Bronchial epithelial cell (primary cell): ENCODE data around the gene MRPS21. TPM values are rescaled to one million over a fixed set of nuclear protein-coding genes. Genes with fewer than 3 reads are reported as not detected.
A peak's percentile ranks its signal among the peaks of the same experiment; 100 is the strongest.

ENCODE experiments used
- DNase-seq: peaks from one replicate; pipeline ENCODE4 v3.0.0-alpha.2; 2010; ENCODE audit warnings: low read depth
- FAIRE-seq: peaks from 2 replicates; lab custom pipeline; 2011; peaks lifted over from hg19 to GRCh38; lab: Jason Lieb, UNC
- H3K27me3 ChIP-seq: 2 replicates; pipeline ENCODE4 v1.5.1; 2011; ENCODE audit warnings: low read length; ENCODE audit not compliant: control insufficient read depth, insufficient read depth
- H3K36me3 ChIP-seq: 2 replicates; pipeline ENCODE4 v1.5.1; 2011; ENCODE audit warnings: low read length; ENCODE audit not compliant: control insufficient read depth, insufficient read depth
- H3K4me3 ChIP-seq: 2 replicates; pipeline ENCODE4 v1.5.1; 2011; ENCODE audit warnings: mild to moderate bottlenecking, low read depth, low read length, control low read depth
- CTCF ChIP-seq: IDR thresholded peaks from 2 replicates; pipeline ENCODE4 v1.5.1; 2011; ENCODE audit warnings: mild to moderate bottlenecking, moderate library complexity, low read length, control low read depth, inconsistent platforms; ENCODE audit not compliant: insufficient read depth, severe bottlenecking
- total RNA-seq: library from RNA; depleted of rRNA; stranded (reverse); fragments of >200 nt; gene quantifications from 2 replicates; pipeline ENCODE4 v1.2.1, GENCODE V29; 2014

The MRPS21 gene
- total RNA-seq, 1 donor from 2014 or later, result 49.5 TPM

GRCh38 chr1:150322310-150322709 is 28.6 kb downstream of the MRPS21 start:
- H3K4me3 ChIP-seq, result peak overlapping the region; percentile 79
- no peaks in the 10 kb centered on the region for H3K27me3 ChIP-seq
- peaks cover 10% of the 10 kb centered on the region for H3K36me3 ChIP-seq
- TF ChIP-seq CTCF, result no peak
- peak; percentile 12 for DNase-seq
- FAIRE-seq, result no peak

GRCh38 chr1:150332651-150333290 is 39.1 kb downstream of the MRPS21 start:
- TF ChIP-seq CTCF, result no peak
- DNase-seq (no peak), FAIRE-seq (no peak)
- H3K4me3 ChIP-seq, result no peak overlapping the region
- H3K27me3 ChIP-seq, result no peaks in the 10 kb centered on the region
- H3K36me3 ChIP-seq, result peaks cover 20% of the 10 kb centered on the region

GRCh38 chr1:150346316-150346715 is 52.7 kb downstream of the MRPS21 start:
- H3K36me3 ChIP-seq, result peaks cover 9% of the 10 kb centered on the region
- no peaks in the 10 kb centered on the region for H3K27me3 ChIP-seq
- TF ChIP-seq CTCF, result no peak
- no peak overlapping the region for H3K4me3 ChIP-seq
- FAIRE-seq (no peak), DNase-seq (no peak)

- TF ChIP-seq CTCF, result no peak
- no peak overlapping the region for H3K4me3 ChIP-seq
- H3K27me3 ChIP-seq, result no peaks in the 10 kb centered on the region
- peaks cover 3% of the 10 kb centered on the region for H3K36me3 ChIP-seq
- FAIRE-seq (no peak), DNase-seq (no peak)
These were observed 59.2 kb downstream of the MRPS21 start for GRCh38 chr1:150352866-150353265.

Other genes with a start within 250 kb of the MRPS21 start
- 21.6 and 29.3 TPM in 2 replicates for gene VPS45, start 226.1 kb upstream of the MRPS21 start, total RNA-seq
- 4.5 and 6.1 TPM in 2 replicates for gene PLEKHO1, start 143.9 kb upstream of the MRPS21 start, total RNA-seq
- 7.9 and 10.6 TPM in 2 replicates for gene ANP32E, start 57.7 kb upstream of the MRPS21 start, total RNA-seq
- gene CA14, start 36.1 kb upstream of the MRPS21 start, total RNA-seq, result not detected in 2 replicates
- 148 and 170 TPM in 2 replicates for gene APH1A, start 24.8 kb upstream of the MRPS21 start, total RNA-seq
- gene C1orf54, start 21.1 kb upstream of the MRPS21 start, total RNA-seq, result 0.53 and 1.3 TPM in 2 replicates
- gene CIART, start 11.3 kb upstream of the MRPS21 start, total RNA-seq, result 2.9 and 6.4 TPM in 2 replicates
- gene PRPF3, start 27.7 kb downstream of the MRPS21 start, total RNA-seq, result 30.0 and 33.2 TPM in 2 replicates
- 4.5 and 6.4 TPM in 2 replicates for gene RPRD2, start 70.3 kb downstream of the MRPS21 start, total RNA-seq
- 14.5 and 18.1 TPM in 2 replicates for gene TARS2, start 193.6 kb downstream of the MRPS21 start, total RNA-seq
- gene ECM1, start 214.2 kb downstream of the MRPS21 start, total RNA-seq, result 5.5 and 5.8 TPM in 2 replicates
- not detected in 2 replicates for gene FALEC, start 221.9 kb downstream of the MRPS21 start, total RNA-seq